ENCODE results near the gene MS4A18.
"Not testable (repeated sequence)": the region's sequence is repeated elsewhere in the genome, so short reads cannot be mapped to it uniquely, and the experiment has no call there.

The MS4A18 gene

GRCh38 chr11:60724420-60724819 is at the start of gene MS4A18:
Gene MS4A18, plus strand, starts transcription at chr11:60724720.
- Histone ChIP-seq H3K4me3 (IDR thresholded peaks at IDR 0.05; ENCODE audit: insufficient read depth, low read depth, low read length) (no peak within 1 kb of the TSS), H3K27me3 (ENCODE audit: insufficient read depth, low read depth) (no peaks in the 10 kb centered on the region), H3K4me1 (ENCODE audit: low read depth, poor library complexity, severe bottlenecking) (no peaks in the 10 kb centered on the region), H3K79me2 (ENCODE audit: insufficient read depth, low read depth) (no peaks in the 10 kb centered on the region), H3K36me3 (ENCODE audit: insufficient read depth) (no peaks in the 10 kb centered on the region), H2AFZ (ENCODE audit: low read depth) (no peak within 1 kb of the TSS), H3K9ac (no peak within 1 kb of the TSS), H4K20me1 (ENCODE audit: insufficient read depth) (no peaks in the 10 kb centered on the region), H3K27ac (no peak within 1 kb of the TSS), H3K4me2 (no peak within 1 kb of the TSS)
- TF ChIP-seq CTCF (conservative IDR thresholded peaks at IDR 0.05; ENCODE audit: low read depth, low read length) = no peak

GRCh38 chr11:60678231-60678630 is 46.3 kb upstream of the MS4A18 start:
- not testable (repeated sequence) for H3K4me3 ChIP-seq (IDR thresholded peaks at IDR 0.05; ENCODE audit: insufficient read depth, low read depth, low read length); H2AFZ ChIP-seq (ENCODE audit: low read depth); H3K9ac ChIP-seq; H3K79me2 ChIP-seq (ENCODE audit: insufficient read depth, low read depth); H4K20me1 ChIP-seq (ENCODE audit: insufficient read depth); H3K4me1 ChIP-seq (ENCODE audit: low read depth, poor library complexity, severe bottlenecking); H3K27ac ChIP-seq; H3K4me2 ChIP-seq; H3K27me3 ChIP-seq (ENCODE audit: insufficient read depth, low read depth); H3K36me3 ChIP-seq (ENCODE audit: insufficient read depth)

GRCh38 chr11:60679879-60680278 is 44.6 kb upstream of the MS4A18 start:
- Histone ChIP-seq H3K79me2 (ENCODE audit: insufficient read depth, low read depth) (no peaks in the 10 kb centered on the region), H3K4me3 (IDR thresholded peaks at IDR 0.05; ENCODE audit: insufficient read depth, low read depth, low read length) (no peak overlapping the region), H3K4me1 (ENCODE audit: low read depth, poor library complexity, severe bottlenecking) (peaks cover 19% of the 10 kb centered on the region), H3K4me2 (no peak overlapping the region), H2AFZ (ENCODE audit: low read depth) (no peak overlapping the region), H3K9ac (no peak overlapping the region), H3K27ac (no peak overlapping the region), H3K27me3 (ENCODE audit: insufficient read depth, low read depth) (no peaks in the 10 kb centered on the region), H4K20me1 (ENCODE audit: insufficient read depth) (no peaks in the 10 kb centered on the region), H3K36me3 (ENCODE audit: insufficient read depth) (no peaks in the 10 kb centered on the region)
- no peak for TF ChIP-seq CTCF (conservative IDR thresholded peaks at IDR 0.05; ENCODE audit: low read depth, low read length)

- Histone ChIP-seq H3K4me2 (no peak overlapping the region), H3K79me2 (ENCODE audit: insufficient read depth, low read depth) (no peaks in the 10 kb centered on the region), H3K27ac (no peak overlapping the region), H3K27me3 (ENCODE audit: insufficient read depth, low read depth) (no peaks in the 10 kb centered on the region), H2AFZ (ENCODE audit: low read depth) (no peak overlapping the region), H3K36me3 (ENCODE audit: insufficient read depth) (no peaks in the 10 kb centered on the region), H4K20me1 (ENCODE audit: insufficient read depth) (no peaks in the 10 kb centered on the region), H3K4me1 (ENCODE audit: low read depth, poor library complexity, severe bottlenecking) (peaks cover 24% of the 10 kb centered on the region), H3K4me3 (IDR thresholded peaks at IDR 0.05; ENCODE audit: insufficient read depth, low read depth, low read length) (no peak overlapping the region), H3K9ac (no peak overlapping the region)
- TF ChIP-seq CTCF (conservative IDR thresholded peaks at IDR 0.05; ENCODE audit: low read depth, low read length) = no peak
Observed at GRCh38 chr11:60680455-60681119, 43.9 kb upstream of the MS4A18 start.

GRCh38 chr11:60684541-60684848 is 40.0 kb upstream of the MS4A18 start:
- H3K79me2 ChIP-seq (ENCODE audit: insufficient read depth, low read depth); H3K4me3 ChIP-seq (IDR thresholded peaks at IDR 0.05; ENCODE audit: insufficient read depth, low read depth, low read length); H3K27me3 ChIP-seq (ENCODE audit: insufficient read depth, low read depth); H3K36me3 ChIP-seq (ENCODE audit: insufficient read depth); H4K20me1 ChIP-seq (ENCODE audit: insufficient read depth): not testable (repeated sequence)
- Histone ChIP-seq H3K9ac (peak overlapping the region; percentile 64; the same call in 1 of the 2 replicates), H3K4me1 (ENCODE audit: low read depth, poor library complexity, severe bottlenecking) (peaks cover 24% of the 10 kb centered on the region), H3K4me2 (peak overlapping the region; percentile 87), H2AFZ (ENCODE audit: low read depth) (peak overlapping the region; percentile 78), H3K27ac (peak overlapping the region; percentile 79)
